ENCODE measurements around the gene CCL24. TPM values are rescaled to one million over a fixed set of nuclear protein-coding genes. Genes with fewer than 3 reads are reported as not detected.
"Not testable (repeated sequence)": the region's sequence is repeated elsewhere in the genome, so short reads cannot be mapped to it uniquely, and the experiment has no call there.

The CCL24 gene
- total RNA-seq, 2 donors from 2014 or later: not detected

GRCh38 chr7:75789361-75789924 is 24.2 kb downstream of the CCL24 start:
- intact Hi-C loops (cut with DNase I): no loop called here
- Histone ChIP-seq H3K9me3 (no peaks in the 10 kb centered on the region), H3K4me3 (no peak overlapping the region), H3K4me1 (replicated peaks) (no peaks in the 10 kb centered on the region), H3K27ac (no peak overlapping the region), H3K27me3 (replicated peaks; ENCODE audit: insufficient read depth) (no peaks in the 10 kb centered on the region), H3K36me3 (no peaks in the 10 kb centered on the region)
- TF ChIP-seq POLR2AphosphoS5 (IDR thresholded peaks at IDR 0.05) (no peak), CTCF (IDR thresholded peaks at IDR 0.05) (no peak), POLR2A (IDR thresholded peaks at IDR 0.05) (no peak)
- no peak for DNase-seq (ENCODE audit: low spot score)
- WGBS: 81% methylated on average over 3 of the region's 3 CpGs

GRCh38 chr7:75788154-75788847 is 25.3 kb downstream of the CCL24 start:
- intact Hi-C loops (cut with DNase I): not testable (repeated sequence)

GRCh38 chr7:75783058-75783457 is 30.5 kb downstream of the CCL24 start:
- intact Hi-C loops (cut with DNase I); H3K4me3 ChIP-seq; H3K27me3 ChIP-seq (replicated peaks; ENCODE audit: insufficient read depth); H3K9me3 ChIP-seq; H3K36me3 ChIP-seq; H3K4me1 ChIP-seq (replicated peaks); H3K27ac ChIP-seq; DNase-seq (ENCODE audit: low spot score): not testable (repeated sequence)
- WGBS: 90% methylated on average over 5 of the region's 5 CpGs

More at GRCh38 chr7:75788154-75788847, 25.3 kb downstream of the CCL24 start:
- H3K36me3 ChIP-seq; DNase-seq (ENCODE audit: low spot score); H3K9me3 ChIP-seq; H3K4me1 ChIP-seq (replicated peaks); H3K27ac ChIP-seq; H3K27me3 ChIP-seq (replicated peaks; ENCODE audit: insufficient read depth); H3K4me3 ChIP-seq: not testable (repeated sequence)
- 64% methylated on average over 14 of the region's 14 CpGs for WGBS

GRCh38 chr7:75780647-75781273 is 32.8 kb downstream of the CCL24 start:
- DNase-seq (ENCODE audit: low spot score); H3K4me3 ChIP-seq; H3K4me1 ChIP-seq (replicated peaks); H3K9me3 ChIP-seq; H3K27me3 ChIP-seq (replicated peaks; ENCODE audit: insufficient read depth); H3K27ac ChIP-seq; H3K36me3 ChIP-seq; intact Hi-C loops (cut with DNase I): not testable (repeated sequence)
- 75% methylated on average over 14 of the region's 14 CpGs for WGBS

GRCh38 chr7:75779516-75779915 is 34.1 kb downstream of the CCL24 start:
- H3K27me3 ChIP-seq (replicated peaks; ENCODE audit: insufficient read depth); H3K4me3 ChIP-seq; DNase-seq (ENCODE audit: low spot score); intact Hi-C loops (cut with DNase I); H3K36me3 ChIP-seq; H3K4me1 ChIP-seq (replicated peaks); H3K9me3 ChIP-seq; H3K27ac ChIP-seq: not testable (repeated sequence)
- 56% methylated on average over 11 of the region's 11 CpGs for WGBS

GRCh38 chr7:75779035-75779434 is 34.6 kb downstream of the CCL24 start:
- intact Hi-C loops (cut with DNase I); H3K9me3 ChIP-seq; H3K4me1 ChIP-seq (replicated peaks); H3K4me3 ChIP-seq; DNase-seq (ENCODE audit: low spot score); H3K27ac ChIP-seq; H3K27me3 ChIP-seq (replicated peaks; ENCODE audit: insufficient read depth); H3K36me3 ChIP-seq: not testable (repeated sequence)
- 43% methylated on average over 11 of the region's 11 CpGs for WGBS

GRCh38 chr7:75776295-75776971 is 37.2 kb downstream of the CCL24 start:
- H3K27me3 ChIP-seq (replicated peaks; ENCODE audit: insufficient read depth): no peaks in the 10 kb centered on the region
- H3K9me3 ChIP-seq: no peaks in the 10 kb centered on the region
- TF ChIP-seq POLR2A (IDR thresholded peaks at IDR 0.05) (no peak), POLR2AphosphoS5 (IDR thresholded peaks at IDR 0.05) (no peak), CTCF (IDR thresholded peaks at IDR 0.05) (peak in 1 of 4 experiments; percentile 8)
- intact Hi-C loops (cut with DNase I): no loop called here
- no peaks in the 10 kb centered on the region for H3K4me1 ChIP-seq (replicated peaks)
- WGBS: 58% methylated on average over 12 of the region's 12 CpGs
- H3K4me3 ChIP-seq: no peak overlapping the region
- no peak overlapping the region for H3K27ac ChIP-seq
- no peak for DNase-seq (ENCODE audit: low spot score)
- no peaks in the 10 kb centered on the region for H3K36me3 ChIP-seq

GRCh38 chr7:75773958-75774357 is 39.6 kb downstream of the CCL24 start:
- H3K9me3 ChIP-seq; intact Hi-C loops (cut with DNase I); H3K4me1 ChIP-seq (replicated peaks); H3K27me3 ChIP-seq (replicated peaks; ENCODE audit: insufficient read depth); H3K4me3 ChIP-seq; H3K36me3 ChIP-seq; H3K27ac ChIP-seq; DNase-seq (ENCODE audit: low spot score): not testable (repeated sequence)
- WGBS: 93% methylated on average over 6 of the region's 6 CpGs
